Measurements from ENCODE around the gene SYNE3. TPM values are rescaled to one million over a fixed set of nuclear protein-coding genes. Genes with fewer than 3 reads are reported as not detected.

Gene SYNE3
- total and polyA plus RNA-seq, 2 of the 8 experiments (the other 6 are each of a cell fraction or from before 2014, with no cell fraction given), result under 0.01 TPM; not detected in 1

GRCh38 chr14:95484296-95484695 lies 32.2 kb downstream of the SYNE3 start:
- Histone ChIP-seq H3K79me2 (ENCODE audit: control insufficient read depth in 1 of 2, insufficient read depth in 2 of 2, low read length in 2 of 2) (no peaks in the 10 kb centered on the region), H3K36me3 (ENCODE audit: control insufficient read depth in 2 of 4, insufficient read depth in 4 of 4, low read length in 3 of 4) (no peaks in the 10 kb centered on the region), H3K56ac (replicated peaks; ENCODE audit: insufficient read length, low read depth, low read length) (no peak overlapping the region), H3K4me2 (ENCODE audit: insufficient read depth in 1 of 2, low read depth in 2 of 2, low read length in 2 of 2) (no peak overlapping the region), H2AFZ (ENCODE audit: low read length) (no peak overlapping the region), H3K9ac (replicated peaks in 1 of 4; ENCODE audit: extremely low read depth in 1 of 4, low read depth in 3 of 4, low read length in 3 of 4) (no peak overlapping the region), H3K4ac (replicated peaks; ENCODE audit: insufficient read length, low read depth, low read length) (no peak overlapping the region), H2AK5ac (ENCODE audit: low read depth, low read length) (no peak overlapping the region), H4K8ac (ENCODE audit: extremely low read depth, insufficient read depth, low read length) (no peak overlapping the region; the same call in 1 of the 2 replicates), H3K9me3 (ENCODE audit: insufficient read depth in 2 of 2, low read depth in 1 of 2, low read length in 1 of 2) (no peaks in the 10 kb centered on the region), H2BK20ac (ENCODE audit: low read length) (no peak overlapping the region), H3K4me1 (replicated peaks in 1 of 4; ENCODE audit: control insufficient read depth in 3 of 4, insufficient read depth in 4 of 4, low read length in 3 of 4) (peaks cover 0 to 13% (median 5%) of the 10 kb centered on the region in 4 experiments; a peak in 6 of 7 replicates), H2BK12ac (ENCODE audit: low read depth, low read length) (no peak overlapping the region), H3K23me2 (ENCODE audit: low read depth, low read length) (no peaks in the 10 kb centered on the region), H3K27me3 (replicated peaks in 1 of 4; ENCODE audit: control insufficient read depth in 3 of 4, extremely low read depth in 1 of 4, insufficient read depth in 3 of 4, low read length in 3 of 4) (no peaks in the 10 kb centered on the region), H4K91ac (replicated peaks; ENCODE audit: insufficient read length, low read length) (no peak overlapping the region), H4K5ac (ENCODE audit: insufficient read length, low read depth, low read length) (no peak overlapping the region), H2BK120ac (replicated peaks; ENCODE audit: low read depth, low read length) (no peak overlapping the region), H3K4me3 (ENCODE audit: extremely low read depth in 1 of 4, insufficient read depth in 2 of 4, low read depth in 3 of 4, low read length in 4 of 4) (no peak overlapping the region), H2BK5ac (ENCODE audit: low read depth, low read length) (no peak overlapping the region), H3K23ac (ENCODE audit: insufficient read length) (no peak overlapping the region), H3K14ac (ENCODE audit: insufficient read length) (no peak overlapping the region), H2BK15ac (ENCODE audit: low read length) (no peak overlapping the region), H4K20me1 (replicated peaks in 1 of 2; ENCODE audit: control insufficient read depth in 1 of 2, insufficient read depth in 2 of 2, low read length in 2 of 2) (no peaks in the 10 kb centered on the region), H3K18ac (ENCODE audit: extremely low read depth, low read length) (no peak overlapping the region), H3K27ac (ENCODE audit: low read depth, low read length) (no peak overlapping the region), H3K79me1 (ENCODE audit: low read depth, low read length) (no peaks in the 10 kb centered on the region)
- POLR2A ChIA-PET (ENCODE audit: partially characterized antibody), result no interaction called here
- TF ChIP-seq SIN3A (conservative IDR thresholded peaks at IDR 0.05 in 1 of 2, IDR thresholded peaks at IDR 0.05 in 1 of 2; ENCODE audit: low read depth in 1 of 2, low read length in 2 of 2) (no peak), ASH2L (IDR thresholded peaks at IDR 0.05; ENCODE audit: low read length) (no peak), SAP30 (IDR thresholded peaks at IDR 0.05; ENCODE audit: insufficient read depth, insufficient replicate concordance, low read length) (no peak), TBP (IDR thresholded peaks at IDR 0.05; ENCODE audit: low read depth, low read length) (no peak), POU5F1 (IDR thresholded peaks at IDR 0.05; ENCODE audit: low read depth, low read length) (no peak), CEBPB (IDR thresholded peaks at IDR 0.05; ENCODE audit: low read depth, low read length) (no peak), BACH1 (IDR thresholded peaks at IDR 0.05; ENCODE audit: low read length) (no peak)
- DNase-seq (ENCODE audit: low read depth in 1 of 2, low spot score in 2 of 2) (no peak), FAIRE-seq (no peak)
- 96% methylated on average over 3 of the region's 5 CpGs; no CpG with 5 or more reads in 1 of the 2 experiments for WGBS, 2 experiments (ENCODE audit: extremely low coverage in 1 of 2, insufficient coverage in 1 of 2, insufficient read length in 1 of 2, insufficient replicate concordance in 2 of 2, low coverage in 1 of 2, low lambda C conversion rate in 2 of 2, missing lambda C conversion rate in 1 of 2)
- CTCF ChIA-PET (ENCODE audit: partially characterized antibody), result interaction anchor here (0.8 to 5.0 kb wide), 3 partner anchors 32 to 42 kb away, joined by 4 to 18 read pairs (median 5); no protein-coding TSS in a partner anchor

Measured in H1 (cell line).